Measurements from ENCODE around the gene CHRM3. TPM values are rescaled to one million over a fixed set of nuclear protein-coding genes. Genes with fewer than 3 reads are reported as not detected.

CHRM3 gene
- polyA plus RNA-seq, 1 donor (not counting 4 experiments of a cell fraction or from before 2014, with no cell fraction given): not detected

- Histone ChIP-seq H4K20me1 (ENCODE audit: control insufficient read depth, extremely low read depth, insufficient read depth, low read length) (no peaks in the 10 kb centered on the region), H3K9ac (ENCODE audit: control insufficient read depth, extremely low read depth, insufficient read depth, low read length) (no peak overlapping the region), H3K9me1 (ENCODE audit: control insufficient read depth, extremely low read depth, insufficient read depth, low read length) (no peaks in the 10 kb centered on the region), H3K27ac (ENCODE audit: control insufficient read depth, insufficient read depth, low read length) (no peak overlapping the region), H3K4me1 (ENCODE audit: control insufficient read depth, extremely low read depth, insufficient read depth, low read length) (no peaks in the 10 kb centered on the region), H3K4me3 (ENCODE audit: control insufficient read depth in 2 of 3, extremely low read depth in 1 of 3, insufficient read depth in 2 of 3, low read depth in 1 of 3, low read length in 3 of 3) (no peak overlapping the region), H3K27me3 (ENCODE audit: control insufficient read depth, extremely low read depth, insufficient read depth, low read length) (no peaks in the 10 kb centered on the region), H3K4me2 (ENCODE audit: control insufficient read depth, extremely low read depth, insufficient read depth, low read depth, low read length) (no peak overlapping the region), H3K36me3 (ENCODE audit: control insufficient read depth in 2 of 2, extremely low read depth in 1 of 2, insufficient read depth in 2 of 2, low read length in 2 of 2) (no peaks in the 10 kb centered on the region), H3K79me2 (ENCODE audit: control insufficient read depth, insufficient read depth, low read length) (no peaks in the 10 kb centered on the region), H3K9me3 (ENCODE audit: control insufficient read depth, low read depth, low read length) (peaks cover 2% of the 10 kb centered on the region), H2AFZ (ENCODE audit: control insufficient read depth, low read length) (no peak overlapping the region)
- no peak for TF ChIP-seq EZH2 (IDR thresholded peaks at IDR 0.05; ENCODE audit: low read length)
- no peak for TF ChIP-seq CTCF (optimal IDR thresholded peaks at IDR 0.05 in 1 of 3, IDR thresholded peaks at IDR 0.05 in 1 of 3, conservative IDR thresholded peaks at IDR 0.05 in 1 of 3; ENCODE audit: extremely low read depth in 1 of 3, insufficient read depth in 2 of 3, low read length in 3 of 3)
- FAIRE-seq: no peak
- no peak for DNase-seq (ENCODE audit: low read depth, low spot score)
- dilution Hi-C loops (cut with MboI; ENCODE audit: extremely low pct_ligation_motif_present, low sequenced_read_pairs): no loop called here
These were observed 45.9 kb downstream of the CHRM3 start for GRCh38 chr1:239432255-239432654.

- no peak for DNase-seq (ENCODE audit: low read depth, low spot score)
- no peaks in the 10 kb centered on the region for H3K9me1 ChIP-seq (ENCODE audit: control insufficient read depth, extremely low read depth, insufficient read depth, low read length)
These were observed 47.8 kb downstream of the CHRM3 start for GRCh38 chr1:239434181-239434580.

More at GRCh38 chr1:239434181-239434580, 47.8 kb downstream of the CHRM3 start:
- Histone ChIP-seq H3K36me3 (ENCODE audit: control insufficient read depth in 2 of 2, extremely low read depth in 1 of 2, insufficient read depth in 2 of 2, low read length in 2 of 2) (no peaks in the 10 kb centered on the region), H3K27ac (ENCODE audit: control insufficient read depth, insufficient read depth, low read length) (no peak overlapping the region), H3K27me3 (ENCODE audit: control insufficient read depth, extremely low read depth, insufficient read depth, low read length) (no peaks in the 10 kb centered on the region), H3K79me2 (ENCODE audit: control insufficient read depth, insufficient read depth, low read length) (no peaks in the 10 kb centered on the region), H3K9ac (ENCODE audit: control insufficient read depth, extremely low read depth, insufficient read depth, low read length) (no peak overlapping the region), H3K9me3 (ENCODE audit: control insufficient read depth, low read depth, low read length) (peaks cover 2% of the 10 kb centered on the region), H2AFZ (ENCODE audit: control insufficient read depth, low read length) (no peak overlapping the region), H4K20me1 (ENCODE audit: control insufficient read depth, extremely low read depth, insufficient read depth, low read length) (no peaks in the 10 kb centered on the region), H3K4me3 (ENCODE audit: control insufficient read depth in 2 of 3, extremely low read depth in 1 of 3, insufficient read depth in 2 of 3, low read depth in 1 of 3, low read length in 3 of 3) (no peak overlapping the region), H3K4me1 (ENCODE audit: control insufficient read depth, extremely low read depth, insufficient read depth, low read length) (no peaks in the 10 kb centered on the region), H3K4me2 (ENCODE audit: control insufficient read depth, extremely low read depth, insufficient read depth, low read depth, low read length) (no peak overlapping the region)
- dilution Hi-C loops (cut with MboI; ENCODE audit: extremely low pct_ligation_motif_present, low sequenced_read_pairs): no loop called here
- no peak for FAIRE-seq
- TF ChIP-seq CTCF (optimal IDR thresholded peaks at IDR 0.05 in 1 of 3, IDR thresholded peaks at IDR 0.05 in 1 of 3, conservative IDR thresholded peaks at IDR 0.05 in 1 of 3; ENCODE audit: extremely low read depth in 1 of 3, insufficient read depth in 2 of 3, low read length in 3 of 3) (no peak), EZH2 (IDR thresholded peaks at IDR 0.05; ENCODE audit: low read length) (no peak)
